ENCODE measurements around the gene GNB3.

The GNB3 gene

DNA sequence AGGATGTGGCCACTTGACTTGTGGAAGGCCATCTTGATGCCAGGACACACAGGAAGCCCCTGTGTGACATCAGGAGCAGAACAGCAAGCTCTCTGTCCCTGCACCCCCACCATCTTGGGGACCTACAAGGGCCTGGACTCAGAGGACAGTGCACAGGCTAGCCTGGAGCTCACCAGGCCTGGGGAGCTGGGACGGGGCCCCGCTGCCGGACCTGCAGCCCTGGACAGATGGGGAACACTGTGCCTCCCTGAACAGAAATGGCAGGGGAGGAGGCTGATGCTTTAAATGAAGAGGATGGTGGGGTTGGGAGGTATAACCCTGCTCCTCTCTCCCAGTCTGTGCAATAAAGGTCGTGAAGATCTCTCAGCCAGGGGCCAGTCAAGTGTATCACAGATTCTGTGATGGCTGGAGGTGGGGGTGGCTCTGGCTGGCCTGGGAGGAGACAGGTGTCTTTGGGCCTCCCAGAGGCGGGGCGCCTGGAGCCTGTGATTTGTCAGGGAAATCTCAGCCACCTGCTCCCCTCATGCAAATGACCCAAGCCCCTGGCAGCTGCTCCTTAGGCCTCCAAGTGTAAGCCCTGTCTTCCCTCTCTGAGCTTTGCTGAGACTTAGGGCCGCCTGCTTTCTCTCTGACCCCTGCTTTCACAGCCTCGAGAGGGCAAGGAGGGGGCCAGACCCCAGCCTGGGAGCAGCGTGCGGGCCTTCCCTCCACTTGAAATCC is 1.1 kb upstream of the GNB3 start:
- no peak for DNase-seq

DNA sequence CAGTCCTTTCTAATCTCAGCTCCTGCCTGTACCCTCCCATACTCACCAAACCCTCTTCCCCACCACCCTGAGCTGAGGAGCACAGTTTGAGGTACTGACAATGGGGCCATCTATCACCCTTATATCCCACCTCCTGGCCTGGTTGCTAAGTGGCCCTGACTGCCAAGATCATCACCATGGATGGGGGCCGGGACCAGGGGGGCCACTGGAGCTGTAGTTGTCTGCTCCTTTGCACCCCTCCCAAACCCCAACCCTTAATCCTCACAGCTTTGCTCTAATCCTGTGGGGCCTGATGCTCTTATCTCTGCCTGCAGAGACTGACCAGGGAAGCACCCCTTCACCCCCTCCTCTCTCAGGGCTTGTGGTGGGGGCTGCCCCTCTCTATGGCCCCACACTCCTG is 395 bp upstream of the GNB3 start:
- no peak for DNase-seq

DNA sequence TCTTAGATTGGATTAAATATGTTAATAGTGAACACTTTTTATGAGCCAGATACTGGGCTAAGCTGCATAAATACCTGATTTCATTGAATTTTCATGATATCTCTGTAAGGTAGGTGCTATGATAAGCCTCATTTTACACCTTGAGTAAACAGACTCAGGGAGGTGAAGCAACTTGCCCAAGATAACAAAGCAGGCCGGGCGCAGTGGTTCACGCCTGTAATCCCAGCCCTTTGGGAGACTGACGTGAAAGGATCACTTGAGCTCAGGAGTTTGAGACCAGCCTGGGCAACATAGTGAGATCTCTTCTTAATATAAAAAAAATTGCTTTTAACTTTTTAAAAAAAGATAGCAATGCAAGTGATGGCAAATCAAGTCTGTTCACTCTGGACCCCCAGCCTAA is 1.4 kb downstream of the GNB3 start:
- DNase-seq = no peak

DNA sequence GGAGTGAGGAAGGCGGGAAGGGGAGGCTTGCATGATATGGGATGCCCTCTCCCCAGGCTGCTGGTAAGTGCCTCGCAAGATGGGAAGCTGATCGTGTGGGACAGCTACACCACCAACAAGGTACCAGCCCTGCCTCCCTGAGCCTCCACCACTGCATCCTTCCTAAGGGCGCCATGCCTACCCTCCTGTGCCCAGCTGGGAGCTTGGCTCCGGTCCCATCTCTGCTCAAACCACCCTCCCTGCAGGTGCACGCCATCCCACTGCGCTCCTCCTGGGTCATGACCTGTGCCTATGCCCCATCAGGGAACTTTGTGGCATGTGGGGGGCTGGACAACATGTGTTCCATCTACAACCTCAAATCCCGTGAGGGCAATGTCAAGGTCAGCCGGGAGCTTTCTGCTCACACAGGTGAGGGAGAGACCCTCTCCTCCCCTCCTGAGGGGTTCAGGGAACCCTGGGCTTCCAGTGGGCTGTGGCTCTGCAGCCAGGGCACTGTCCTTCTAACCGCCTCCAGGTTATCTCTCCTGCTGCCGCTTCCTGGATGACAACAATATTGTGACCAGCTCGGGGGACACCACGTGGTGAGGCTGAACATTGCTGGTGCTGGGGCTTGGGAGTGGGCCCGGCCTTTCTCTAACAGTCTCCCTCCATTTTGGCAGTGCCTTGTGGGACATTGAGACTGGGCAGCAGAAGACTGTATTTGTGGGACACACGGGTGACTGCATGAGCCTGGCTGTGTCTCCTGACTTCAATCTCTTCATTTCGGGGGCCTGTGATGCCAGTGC is 2.6 kb downstream of the GNB3 start:
- no peak for DNase-seq

DNA sequence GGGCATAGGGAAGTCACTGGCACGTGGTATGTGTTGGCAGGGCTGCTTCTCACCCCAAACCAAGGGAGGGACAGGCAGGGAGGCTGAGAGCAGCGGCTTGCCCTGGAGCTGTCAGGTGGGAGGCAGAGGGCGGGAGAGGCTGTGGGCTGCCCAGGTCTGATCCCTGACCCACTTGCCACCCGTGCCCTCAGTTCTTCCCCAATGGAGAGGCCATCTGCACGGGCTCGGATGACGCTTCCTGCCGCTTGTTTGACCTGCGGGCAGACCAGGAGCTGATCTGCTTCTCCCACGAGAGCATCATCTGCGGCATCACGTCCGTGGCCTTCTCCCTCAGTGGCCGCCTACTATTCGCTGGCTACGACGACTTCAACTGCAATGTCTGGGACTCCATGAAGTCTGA is 4.7 kb downstream of the GNB3 start:
- DNase-seq = no peak

DNA sequence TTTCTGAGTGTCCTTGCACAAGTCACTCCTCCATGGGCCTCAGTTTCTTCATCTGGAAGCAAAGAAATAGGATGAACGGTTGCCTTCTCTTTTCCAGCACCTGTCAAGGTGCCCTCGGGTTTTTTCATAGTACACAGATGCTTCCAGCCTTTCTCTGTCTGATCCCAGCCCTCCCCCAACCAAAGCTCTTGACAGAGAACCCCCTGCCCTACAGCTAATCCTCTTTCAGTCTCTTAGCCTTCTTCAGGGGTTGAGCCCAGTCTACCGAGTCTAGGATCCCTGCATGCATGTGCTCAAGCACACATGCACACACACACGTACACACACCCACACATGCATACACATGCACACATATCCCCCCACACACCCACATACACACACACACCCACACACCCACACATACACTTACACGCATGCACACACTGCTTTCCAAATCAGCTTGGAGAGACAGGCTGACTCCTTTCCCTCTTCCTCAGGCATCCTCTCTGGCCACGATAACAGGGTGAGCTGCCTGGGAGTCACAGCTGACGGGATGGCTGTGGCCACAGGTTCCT is 5.7 kb downstream of the GNB3 start:
- DNase-seq = no peak

DNA sequence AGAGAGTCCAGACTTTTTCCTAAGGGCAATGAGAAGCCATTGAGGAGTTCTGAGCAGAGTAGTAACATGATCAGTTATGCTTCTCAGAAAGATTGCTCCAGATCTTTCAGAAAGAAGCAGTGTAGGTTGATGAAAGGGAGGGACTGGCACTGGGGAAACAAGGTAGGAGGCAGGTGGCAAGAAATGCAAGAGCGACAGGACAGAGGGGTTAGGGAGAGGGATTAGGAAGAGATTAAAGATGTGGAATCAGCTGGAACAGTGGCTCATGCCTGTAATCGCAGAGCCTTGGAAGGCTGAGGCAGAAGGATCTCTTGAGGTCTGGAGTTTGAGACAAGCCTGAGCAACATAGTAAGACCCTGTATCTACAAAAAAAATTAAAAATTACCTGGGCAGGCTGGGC is 7.0 kb downstream of the GNB3 start:
- DNase-seq = no peak

DNA sequence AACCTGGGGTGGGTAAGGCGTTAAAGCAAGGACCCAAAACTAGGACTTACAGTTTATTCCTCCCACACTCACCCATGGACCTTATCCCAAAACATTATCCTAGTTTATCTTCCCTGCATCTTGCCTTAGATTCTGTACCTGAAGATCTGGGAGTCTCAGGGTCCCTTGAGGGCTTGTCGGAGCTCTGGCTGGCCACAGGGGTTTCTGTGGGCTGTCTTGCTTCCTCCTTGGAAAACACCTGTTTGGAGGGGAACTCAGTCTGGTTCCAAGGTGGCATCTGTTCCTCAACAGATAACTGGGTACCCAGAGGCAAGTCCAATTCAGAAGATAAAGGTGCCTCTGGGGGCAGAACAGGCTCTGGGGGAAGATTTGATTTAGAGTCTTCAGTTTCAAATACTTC is 8.7 kb downstream of the GNB3 start:
- DNase-seq = no peak

DNA sequence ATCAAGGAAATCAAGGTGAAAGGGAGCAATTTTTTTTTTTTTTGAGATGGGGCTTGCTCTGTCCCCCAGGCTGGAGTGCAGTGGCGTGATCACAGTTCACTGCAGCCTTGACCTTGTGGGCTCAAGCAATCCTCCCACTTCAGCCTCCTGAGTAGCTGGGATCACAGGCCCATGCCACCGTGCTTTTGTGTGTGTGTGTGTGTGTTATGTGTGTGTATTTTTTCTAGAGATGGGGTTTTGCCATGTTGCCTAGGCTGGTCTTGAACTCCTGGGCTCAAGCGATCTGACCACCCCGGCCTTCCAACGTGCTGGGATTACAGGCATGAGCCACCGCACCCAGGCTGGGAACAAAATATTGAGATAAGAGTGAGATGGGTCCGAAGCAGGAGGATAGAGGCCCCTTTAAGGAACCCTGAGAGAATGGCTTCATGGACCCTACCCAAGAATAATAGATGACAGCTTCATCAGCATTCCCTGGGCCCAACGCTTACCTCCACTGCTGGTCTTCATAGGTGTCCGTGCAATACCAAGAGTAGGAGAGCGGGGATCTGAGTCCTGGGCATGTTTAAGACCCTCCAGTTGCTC is 9.3 kb downstream of the GNB3 start:
- no peak for DNase-seq

DNA sequence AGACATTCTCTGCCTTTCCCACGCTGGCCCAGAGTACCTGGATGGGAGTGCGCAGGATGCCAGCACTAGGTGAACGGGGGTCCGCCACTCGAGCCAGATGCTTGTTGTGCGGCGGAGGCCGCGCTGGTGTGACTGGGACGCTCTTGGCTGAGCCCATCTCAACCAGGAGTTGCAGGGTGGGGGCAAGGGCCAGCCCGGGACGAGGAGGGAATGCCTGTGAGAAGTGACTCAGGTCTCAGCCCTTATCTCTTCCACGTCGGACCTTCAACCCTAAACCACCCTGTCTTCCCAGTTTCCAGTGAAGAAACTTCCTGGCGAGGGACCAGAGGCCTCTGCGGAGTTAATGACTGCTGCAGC is 10.0 kb downstream of the GNB3 start:
- DNase-seq = no peak

DNA sequence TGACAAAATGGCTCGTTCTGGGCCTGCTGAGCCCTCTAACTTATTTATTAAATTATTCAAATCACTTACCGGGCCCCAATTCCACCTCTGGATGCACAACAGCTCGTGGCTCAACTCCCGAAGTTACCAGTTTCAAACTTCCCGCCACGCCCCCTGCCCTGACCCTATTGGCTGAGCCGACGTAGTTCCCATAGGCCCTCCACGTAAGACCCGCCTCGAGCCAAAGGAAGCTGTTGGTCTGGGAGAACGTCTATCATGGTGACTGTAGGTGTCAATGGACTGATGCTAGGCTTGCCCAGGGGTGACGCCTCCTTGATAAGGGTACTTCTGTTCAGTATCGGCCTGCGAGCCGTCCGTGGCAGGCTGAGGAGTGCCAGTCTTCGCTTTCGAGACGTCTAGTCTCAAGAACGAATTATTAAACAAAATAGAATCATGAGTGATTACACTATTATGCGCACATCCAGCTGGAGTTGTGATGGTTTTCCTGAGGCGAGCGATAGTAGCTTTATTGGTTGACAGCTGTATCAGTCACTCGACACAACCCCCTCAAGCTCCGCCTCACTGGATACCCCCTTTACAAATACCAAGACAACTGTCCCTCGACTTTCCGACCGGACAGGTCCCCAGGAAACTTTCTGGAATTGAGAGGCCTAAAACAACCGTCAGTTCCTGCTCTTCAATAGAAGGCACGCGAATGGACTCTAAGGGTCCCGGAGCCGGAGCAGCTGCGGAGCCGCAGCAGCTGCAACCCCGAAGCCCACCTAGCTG is 10.6 kb downstream of the GNB3 start, which contains the start of gene CDCA3:
Gene CDCA3 (minus strand): TSS at position 134 of the 768 bp plus-strand sequence. CDS start 334 bp downstream, outside the sequence.
- DNase-seq = peak; percentile 89

DNA sequence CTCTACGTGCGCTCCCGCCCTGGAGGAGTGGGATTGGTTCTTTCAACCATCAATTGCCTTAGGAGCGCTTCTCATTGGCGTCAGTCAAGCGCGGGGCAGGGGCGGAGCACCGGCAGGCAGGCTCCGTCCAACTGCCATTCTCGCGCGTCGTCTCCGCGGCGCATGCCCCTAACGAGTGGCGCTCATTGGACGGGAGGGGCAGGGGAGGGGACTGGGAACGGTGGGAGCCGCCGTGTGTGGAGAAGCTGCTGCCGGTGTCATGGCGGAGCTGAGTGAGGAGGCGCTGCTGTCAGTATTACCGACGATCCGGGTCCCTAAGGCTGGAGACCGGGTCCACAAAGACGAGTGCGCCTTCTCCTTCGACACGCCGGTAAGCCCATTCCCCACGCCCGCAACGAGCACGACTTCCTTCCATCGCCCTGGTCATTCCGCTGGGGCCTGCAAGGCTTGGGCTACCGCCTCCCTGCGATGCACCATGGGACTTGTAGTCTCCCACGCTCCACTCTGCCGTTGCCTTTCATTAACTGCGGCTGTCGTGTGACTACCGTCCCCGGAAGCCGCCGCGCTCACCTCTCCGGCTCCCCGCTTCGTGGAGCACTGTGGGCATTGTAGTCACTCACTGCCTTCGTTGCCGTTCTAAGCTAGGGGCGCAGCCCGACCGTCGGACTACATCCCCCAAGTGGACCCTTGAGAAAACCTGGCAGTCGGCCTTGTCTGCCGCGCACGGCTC is 11.4 kb downstream of the GNB3 start, which contains the start of gene USP5:
Gene USP5 (plus strand): TSS at position 230 of the 730 bp plus-strand sequence. CDS start 30 bp downstream, at position 260.
- DNase-seq = peak; percentile 96

DNA sequence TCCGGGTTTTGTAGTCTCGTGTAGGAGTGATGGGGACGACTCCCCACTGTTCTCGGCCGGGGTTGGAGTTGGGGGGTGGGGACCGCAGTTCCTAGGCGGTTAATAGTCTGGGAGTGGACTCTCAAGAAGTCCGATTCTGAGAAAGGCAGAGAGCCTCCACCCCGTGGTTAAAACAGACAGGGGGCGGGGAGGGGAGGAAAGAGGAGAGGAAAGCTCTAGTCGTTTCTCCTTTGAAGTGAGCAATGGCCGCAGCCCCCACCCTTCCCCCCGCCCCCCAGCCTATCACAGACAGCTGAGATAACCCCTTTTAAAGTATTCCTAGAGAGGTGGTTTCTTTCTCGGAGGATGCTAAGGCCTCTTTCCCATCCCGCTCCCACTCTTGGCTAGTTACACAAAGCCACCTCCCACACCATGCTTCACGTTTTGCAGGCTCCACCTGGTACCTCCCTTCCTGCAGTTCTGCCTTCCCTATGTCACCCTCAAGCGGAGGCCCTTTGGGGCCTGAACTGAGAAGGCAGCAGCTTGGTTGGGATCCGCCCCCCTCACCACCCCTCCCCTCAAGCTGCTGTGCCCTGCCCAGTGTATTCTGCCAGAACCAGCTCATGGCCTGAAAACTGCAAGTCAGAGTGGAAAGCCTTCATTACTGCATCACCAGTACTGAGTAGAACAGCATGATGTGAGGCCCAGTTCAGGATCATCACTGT is 12.1 kb downstream of the GNB3 start:
- DNase-seq = peak; percentile 54

DNA sequence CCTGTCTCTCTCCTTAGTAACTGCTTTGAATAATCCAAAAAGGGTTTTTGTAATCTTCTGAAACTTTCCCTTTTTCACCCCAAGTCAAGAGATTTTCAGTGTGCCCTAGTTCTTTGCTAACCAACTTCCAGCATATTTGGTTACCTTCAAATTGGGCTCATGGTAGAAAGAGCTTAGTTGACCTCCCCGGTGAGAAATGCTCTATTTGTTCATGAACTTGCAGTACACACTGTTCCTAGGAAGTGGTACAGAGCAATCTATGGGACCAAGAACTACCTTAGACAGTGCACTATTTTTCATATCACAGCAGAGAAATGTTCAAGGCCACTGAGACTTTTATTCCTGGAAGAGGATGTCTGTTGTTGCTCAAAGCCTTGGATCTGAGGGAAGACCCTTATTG is 12.9 kb downstream of the GNB3 start:
- DNase-seq = no peak

DNA sequence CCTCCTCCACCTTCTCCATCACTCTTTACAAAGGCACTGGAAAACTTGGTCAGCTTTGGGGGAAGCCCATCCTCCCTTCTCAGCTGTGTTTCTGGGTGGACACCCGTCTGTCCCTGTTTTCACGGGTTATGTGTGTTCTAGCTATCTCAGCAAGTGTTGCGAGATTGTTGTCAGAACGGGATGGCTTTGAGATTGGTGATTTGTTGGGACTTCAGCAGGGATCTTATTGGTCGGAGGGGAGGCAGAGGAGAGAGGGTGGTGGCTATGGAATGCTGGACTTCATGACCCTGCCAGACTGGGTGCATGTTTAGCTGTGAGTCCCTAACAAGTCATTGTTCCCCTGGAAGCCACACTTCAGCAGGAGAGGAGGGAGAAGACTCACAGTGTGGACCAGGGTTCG is 13.3 kb downstream of the GNB3 start:
- no peak for DNase-seq

DNA sequence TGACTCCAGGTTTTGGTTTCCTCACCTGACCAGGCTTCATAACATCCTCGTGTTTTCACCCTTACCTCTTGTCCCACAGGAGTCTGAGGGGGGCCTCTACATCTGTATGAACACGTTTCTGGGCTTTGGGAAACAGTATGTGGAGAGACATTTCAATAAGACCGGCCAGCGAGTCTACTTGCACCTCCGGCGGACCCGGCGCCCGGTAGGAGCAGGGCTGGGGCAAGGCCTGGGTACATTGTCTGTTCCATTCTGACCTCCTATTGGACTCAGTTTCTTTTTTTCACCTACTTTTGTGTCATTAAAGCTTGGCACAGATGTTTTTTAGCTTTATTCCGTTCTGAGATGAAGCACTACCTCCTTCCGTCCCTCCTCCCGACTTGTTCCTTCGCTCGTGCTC is 14.6 kb downstream of the GNB3 start:
- no peak for DNase-seq

DNA sequence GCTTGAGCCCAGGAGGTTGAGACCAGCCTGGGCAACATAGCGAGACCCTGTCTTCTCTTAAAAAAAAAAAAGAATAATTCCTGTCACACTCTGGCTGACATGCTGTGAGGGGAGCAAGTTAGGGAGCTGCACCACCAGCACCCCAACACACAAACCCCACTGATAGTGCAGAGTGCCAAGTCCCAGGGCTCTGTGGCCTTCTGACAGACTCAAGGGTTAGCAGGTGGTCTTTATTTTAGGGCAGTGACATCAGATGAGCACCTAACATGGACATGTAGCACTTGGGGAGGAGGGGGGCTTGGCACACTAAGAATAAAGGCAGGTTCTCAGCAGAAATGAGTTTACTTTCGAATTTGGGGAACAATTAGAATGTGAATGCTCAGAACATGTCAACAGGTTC is 18.1 kb downstream of the GNB3 start:
- no peak for DNase-seq

DNA sequence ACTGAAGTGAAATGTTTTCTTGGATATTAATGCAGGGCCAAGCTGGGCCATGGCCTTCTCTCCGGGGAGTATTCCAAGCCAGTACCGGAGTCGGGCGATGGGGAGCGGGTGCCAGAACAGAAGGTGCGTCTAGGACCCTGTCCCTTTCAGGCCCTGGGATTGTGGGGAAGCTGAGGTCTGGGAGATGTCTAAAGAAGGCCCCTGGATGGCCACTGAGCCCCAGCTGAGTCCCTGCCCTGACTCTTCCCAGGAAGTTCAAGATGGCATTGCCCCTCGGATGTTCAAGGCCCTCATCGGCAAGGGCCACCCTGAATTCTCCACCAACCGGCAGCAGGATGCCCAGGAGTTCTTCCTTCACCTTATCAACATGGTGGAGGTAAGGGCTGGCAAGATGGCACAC is 19.4 kb downstream of the GNB3 start:
- DNase-seq = no peak

DNA sequence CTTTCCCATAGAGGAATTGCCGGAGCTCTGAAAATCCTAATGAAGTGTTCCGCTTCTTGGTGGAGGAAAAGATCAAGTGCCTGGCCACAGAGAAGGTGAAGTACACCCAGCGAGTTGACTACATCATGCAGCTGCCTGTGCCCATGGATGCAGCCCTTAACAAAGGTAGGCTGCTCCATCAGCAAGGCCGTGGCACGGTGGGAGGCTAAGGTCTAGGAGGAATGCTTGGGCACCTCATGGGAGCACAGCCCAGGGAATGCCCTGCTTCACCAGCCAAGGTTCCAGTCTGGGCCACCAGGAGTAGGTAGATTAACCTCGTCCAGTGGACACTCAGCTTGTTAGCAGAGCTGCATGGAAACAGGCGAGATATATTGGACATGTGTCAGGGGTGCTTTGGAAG is 20.2 kb downstream of the GNB3 start:
- DNase-seq = no peak

DNA sequence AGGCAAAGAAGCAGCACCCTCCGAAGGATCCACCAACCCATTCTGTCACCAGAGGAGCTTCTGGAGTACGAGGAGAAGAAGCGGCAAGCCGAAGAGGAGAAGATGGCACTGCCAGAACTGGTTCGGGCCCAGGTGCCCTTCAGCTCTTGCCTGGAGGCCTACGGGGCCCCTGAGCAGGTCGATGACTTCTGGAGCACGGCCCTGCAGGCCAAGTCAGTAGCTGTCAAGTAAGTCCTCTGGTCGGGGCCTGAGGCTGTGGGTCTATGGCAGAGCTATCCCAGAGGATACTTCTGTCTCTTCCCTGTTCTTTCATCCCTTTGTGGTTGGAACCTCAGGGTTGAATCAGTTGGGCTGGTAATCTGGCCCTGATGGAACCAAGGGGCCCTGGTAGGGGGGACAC is 20.7 kb downstream of the GNB3 start:
- DNase-seq = no peak

DNA sequence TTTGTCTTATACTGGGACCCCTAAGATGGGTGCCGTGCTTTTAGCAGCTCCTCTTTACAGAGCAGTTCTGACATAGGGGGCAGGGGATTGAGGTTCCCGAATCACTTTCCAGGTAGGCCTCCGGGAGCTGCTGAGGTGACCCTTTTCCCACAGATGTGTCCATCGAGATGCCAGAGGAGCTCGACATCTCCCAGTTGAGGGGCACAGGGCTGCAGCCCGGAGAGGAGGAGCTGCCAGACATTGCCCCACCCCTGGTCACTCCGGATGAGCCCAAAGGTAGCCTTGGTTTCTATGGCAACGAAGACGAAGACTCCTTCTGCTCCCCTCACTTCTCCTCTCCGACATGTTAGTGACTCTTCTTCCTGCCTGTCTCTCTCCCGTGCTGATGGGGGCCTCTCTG is 22.3 kb downstream of the GNB3 start:
- DNase-seq = no peak
